ENCODE results near the gene IFT122. TPM values are rescaled to one million over a fixed set of nuclear protein-coding genes. Genes with fewer than 3 reads are reported as not detected.

Gene IFT122
- total RNA-seq, 1 donor from 2014 or later, result 17.7 TPM

- H2AFZ ChIP-seq (ENCODE audit: low read depth, low read length), result no peak overlapping the region
- Mint-ChIP-seq H3K27me3 (ENCODE audit: low read depth, unreplicated experiment) (no peaks in the 10 kb centered on the region), H3K4me3 (ENCODE audit: unreplicated experiment) (no peak overlapping the region), H3K36me3 (ENCODE audit: low read depth, unreplicated experiment) (peaks cover 31% of the 10 kb centered on the region), H3K4me1 (ENCODE audit: low read depth, unreplicated experiment) (peaks cover 1% of the 10 kb centered on the region), H3K9me3 (ENCODE audit: unreplicated experiment) (peaks cover 2% of the 10 kb centered on the region), H3K27ac (ENCODE audit: unreplicated experiment) (no peak overlapping the region)
- DNase-seq (ENCODE audit: low read depth) (no peak), FAIRE-seq (no peak)
- no peaks in the 10 kb centered on the region for H3K4me1 ChIP-seq (ENCODE audit: insufficient read depth, low read length)
- H3K9me3 ChIP-seq (ENCODE audit: insufficient read depth, low read depth, low read length), result no peaks in the 10 kb centered on the region
- H3K27ac ChIP-seq (ENCODE audit: low read depth, low read length), result no peak overlapping the region
- no peak overlapping the region for H3K9ac ChIP-seq (ENCODE audit: low read length)
- no peaks in the 10 kb centered on the region for H3K27me3 ChIP-seq (ENCODE audit: insufficient read depth, low read length)
- H3K79me2 ChIP-seq (ENCODE audit: insufficient read depth, low read length), result no peaks in the 10 kb centered on the region
- H4K20me1 ChIP-seq (ENCODE audit: insufficient read depth, low read length), result no peaks in the 10 kb centered on the region
- TF ChIP-seq, protein P1, sequence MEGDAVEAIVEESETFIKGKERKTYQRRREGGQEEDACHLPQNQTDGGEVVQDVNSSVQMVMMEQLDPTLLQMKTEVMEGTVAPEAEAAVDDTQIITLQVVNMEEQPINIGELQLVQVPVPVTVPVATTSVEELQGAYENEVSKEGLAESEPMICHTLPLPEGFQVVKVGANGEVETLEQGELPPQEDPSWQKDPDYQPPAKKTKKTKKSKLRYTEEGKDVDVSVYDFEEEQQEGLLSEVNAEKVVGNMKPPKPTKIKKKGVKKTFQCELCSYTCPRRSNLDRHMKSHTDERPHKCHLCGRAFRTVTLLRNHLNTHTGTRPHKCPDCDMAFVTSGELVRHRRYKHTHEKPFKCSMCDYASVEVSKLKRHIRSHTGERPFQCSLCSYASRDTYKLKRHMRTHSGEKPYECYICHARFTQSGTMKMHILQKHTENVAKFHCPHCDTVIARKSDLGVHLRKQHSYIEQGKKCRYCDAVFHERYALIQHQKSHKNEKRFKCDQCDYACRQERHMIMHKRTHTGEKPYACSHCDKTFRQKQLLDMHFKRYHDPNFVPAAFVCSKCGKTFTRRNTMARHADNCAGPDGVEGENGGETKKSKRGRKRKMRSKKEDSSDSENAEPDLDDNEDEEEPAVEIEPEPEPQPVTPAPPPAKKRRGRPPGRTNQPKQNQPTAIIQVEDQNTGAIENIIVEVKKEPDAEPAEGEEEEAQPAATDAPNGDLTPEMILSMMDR (IDR thresholded peaks at IDR 0.05; ENCODE audit: insufficient read depth, low read depth, low read length), result no peak
- no peak for TF ChIP-seq EZH2 (IDR thresholded peaks at IDR 0.05; ENCODE audit: insufficient read depth, low read length)
- no peak overlapping the region for H3K4me3 ChIP-seq (ENCODE audit: insufficient read depth, low read depth, low read length)
- no peaks in the 10 kb centered on the region for H3K36me3 ChIP-seq (ENCODE audit: insufficient read depth, low read length)
- no peak overlapping the region for H3K4me2 ChIP-seq (ENCODE audit: low read length)
Measured at GRCh38 chr3:129512595-129512994, 72.6 kb downstream of the IFT122 start.

- H3K4me1 Mint-ChIP-seq (ENCODE audit: low read depth, unreplicated experiment), result no peaks in the 10 kb centered on the region
- Histone ChIP-seq H3K36me3 (ENCODE audit: insufficient read depth, low read length) (no peaks in the 10 kb centered on the region), H3K27ac (ENCODE audit: low read depth, low read length) (no peak overlapping the region), H3K9me3 (ENCODE audit: insufficient read depth, low read depth, low read length) (no peaks in the 10 kb centered on the region), H3K9ac (ENCODE audit: low read length) (no peak overlapping the region), H3K27me3 (ENCODE audit: insufficient read depth, low read length) (no peaks in the 10 kb centered on the region), H3K4me1 (ENCODE audit: insufficient read depth, low read length) (no peaks in the 10 kb centered on the region), H3K79me2 (ENCODE audit: insufficient read depth, low read length) (no peaks in the 10 kb centered on the region), H2AFZ (ENCODE audit: low read depth, low read length) (no peak overlapping the region), H4K20me1 (ENCODE audit: insufficient read depth, low read length) (no peaks in the 10 kb centered on the region), H3K4me2 (ENCODE audit: low read length) (no peak overlapping the region), H3K4me3 (ENCODE audit: insufficient read depth, low read depth, low read length) (no peak overlapping the region)
- H3K9me3 Mint-ChIP-seq (ENCODE audit: unreplicated experiment), result peaks cover 2% of the 10 kb centered on the region
- H3K4me3 Mint-ChIP-seq (ENCODE audit: unreplicated experiment), result no peak overlapping the region
- no peak for TF ChIP-seq EZH2 (IDR thresholded peaks at IDR 0.05; ENCODE audit: insufficient read depth, low read length)
- TF ChIP-seq, protein P1 (IDR thresholded peaks at IDR 0.05; ENCODE audit: insufficient read depth, low read depth, low read length), result no peak
- DNase-seq (ENCODE audit: low read depth) (no peak), FAIRE-seq (no peak)
- peaks cover 2% of the 10 kb centered on the region for H3K27me3 Mint-ChIP-seq (ENCODE audit: low read depth, unreplicated experiment)
- peaks cover 29% of the 10 kb centered on the region for H3K36me3 Mint-ChIP-seq (ENCODE audit: low read depth, unreplicated experiment)
- H3K27ac Mint-ChIP-seq (ENCODE audit: unreplicated experiment), result no peak overlapping the region
Measured at GRCh38 chr3:129513705-129514104, 73.7 kb downstream of the IFT122 start.

- Histone ChIP-seq H3K4me3 (ENCODE audit: insufficient read depth, low read depth, low read length) (no peak overlapping the region), H3K9me3 (ENCODE audit: insufficient read depth, low read depth, low read length) (no peaks in the 10 kb centered on the region), H3K27ac (ENCODE audit: low read depth, low read length) (no peak overlapping the region), H4K20me1 (ENCODE audit: insufficient read depth, low read length) (no peaks in the 10 kb centered on the region), H3K36me3 (ENCODE audit: insufficient read depth, low read length) (no peaks in the 10 kb centered on the region), H2AFZ (ENCODE audit: low read depth, low read length) (no peak overlapping the region), H3K27me3 (ENCODE audit: insufficient read depth, low read length) (no peaks in the 10 kb centered on the region), H3K4me2 (ENCODE audit: low read length) (no peak overlapping the region), H3K4me1 (ENCODE audit: insufficient read depth, low read length) (no peaks in the 10 kb centered on the region), H3K9ac (ENCODE audit: low read length) (no peak overlapping the region), H3K79me2 (ENCODE audit: insufficient read depth, low read length) (no peaks in the 10 kb centered on the region)
- DNase-seq (ENCODE audit: low read depth) (no peak), FAIRE-seq (no peak)
- Mint-ChIP-seq H3K9me3 (ENCODE audit: unreplicated experiment) (peaks cover 2% of the 10 kb centered on the region), H3K4me3 (ENCODE audit: unreplicated experiment) (no peak overlapping the region), H3K36me3 (ENCODE audit: low read depth, unreplicated experiment) (peaks cover 28% of the 10 kb centered on the region), H3K27me3 (ENCODE audit: low read depth, unreplicated experiment) (peaks cover 2% of the 10 kb centered on the region), H3K4me1 (ENCODE audit: low read depth, unreplicated experiment) (no peaks in the 10 kb centered on the region), H3K27ac (ENCODE audit: unreplicated experiment) (no peak overlapping the region)
- no peak for TF ChIP-seq EZH2 (IDR thresholded peaks at IDR 0.05; ENCODE audit: insufficient read depth, low read length)
- TF ChIP-seq, protein P1 (IDR thresholded peaks at IDR 0.05; ENCODE audit: insufficient read depth, low read depth, low read length), result no peak
Measured at GRCh38 chr3:129514110-129514509, 74.1 kb downstream of the IFT122 start.
